Measurements from ENCODE around the gene LHCGR.

- TF ChIP-seq CTCF (IDR thresholded peaks at IDR 0.05): no peak
- no peak for TF ChIP-seq EP300 (IDR thresholded peaks at IDR 0.05)
These were observed 26.7 kb downstream of the LHCGR start for GRCh38 chr2:48728840-48729239.
